ENCODE data around the gene KIAA0040. TPM values are rescaled to one million over a fixed set of nuclear protein-coding genes. Genes with fewer than 3 reads are reported as not detected.

KIAA0040 gene
- polyA plus RNA-seq, 1 donor from 2014 or later: not detected

DNA sequence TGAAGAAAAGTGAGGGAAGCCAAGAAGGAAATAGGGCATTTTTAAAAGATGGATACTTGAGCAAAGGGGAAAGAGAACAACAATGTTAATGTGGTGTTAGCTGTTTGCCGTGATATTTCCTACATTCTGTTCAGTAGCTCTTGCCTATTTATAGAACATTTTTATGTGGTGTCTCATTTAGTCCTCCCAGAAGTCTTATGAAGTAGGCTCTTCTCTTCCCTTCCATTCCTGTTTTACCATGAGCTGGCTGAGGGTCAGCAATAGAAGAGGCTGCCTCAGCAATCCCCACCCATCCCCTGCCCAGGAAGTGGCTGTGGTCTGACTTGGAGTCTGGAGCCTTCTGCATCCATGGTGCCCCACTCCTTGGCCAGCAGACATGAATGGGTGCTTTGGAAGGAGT is 60.1 kb downstream of the KIAA0040 start:
- TF ChIP-seq RAD21 (conservative IDR thresholded peaks at IDR 0.05) (no peak), SMC3 (conservative IDR thresholded peaks at IDR 0.05; ENCODE audit: poor library complexity) (no peak), EP300 (conservative IDR thresholded peaks at IDR 0.05; ENCODE audit: poor library complexity, severe bottlenecking) (no peak), REST (IDR thresholded peaks at IDR 0.05; ENCODE audit: borderline replicate concordance) (no peak)
- Histone ChIP-seq H3K27ac (ENCODE audit: low read length) (no peak overlapping the region), H3K36me3 (ENCODE audit: insufficient read depth, low read length) (no peaks in the 10 kb centered on the region), H3K4me3 (ENCODE audit: low read length) (no peak overlapping the region), H3K9me3 (ENCODE audit: low read length) (no peaks in the 10 kb centered on the region), H3F3A (ENCODE audit: insufficient read depth, low read length, poor library complexity, severe bottlenecking) (no peaks in the 10 kb centered on the region), H3K4me2 (ENCODE audit: low read length) (no peak overlapping the region), H3K27me3 (ENCODE audit: insufficient read depth, low read depth, low read length) (peaks cover 4% of the 10 kb centered on the region), H3K9me2 (ENCODE audit: insufficient read depth, low read length) (no peaks in the 10 kb centered on the region), H3K79me2 (replicated peaks; ENCODE audit: insufficient read depth, low read length) (no peaks in the 10 kb centered on the region), H3K9ac (ENCODE audit: low read length) (no peak overlapping the region), H4K20me1 (ENCODE audit: insufficient read depth) (no peaks in the 10 kb centered on the region), H2AFZ (ENCODE audit: low read depth, low read length) (no peak overlapping the region)

- Histone ChIP-seq H3K9ac (ENCODE audit: low read length) (no peak overlapping the region), H4K20me1 (ENCODE audit: insufficient read depth) (no peaks in the 10 kb centered on the region), H3K4me2 (ENCODE audit: low read length) (no peak overlapping the region), H3K27ac (ENCODE audit: low read length) (no peak overlapping the region), H3K79me2 (replicated peaks; ENCODE audit: insufficient read depth, low read length) (no peaks in the 10 kb centered on the region), H2AFZ (ENCODE audit: low read depth, low read length) (no peak overlapping the region), H3K27me3 (ENCODE audit: insufficient read depth, low read depth, low read length) (peaks cover 5% of the 10 kb centered on the region), H3K4me3 (ENCODE audit: low read length) (no peak overlapping the region), H3K9me3 (ENCODE audit: low read length) (no peaks in the 10 kb centered on the region), H3K9me2 (ENCODE audit: insufficient read depth, low read length) (no peaks in the 10 kb centered on the region), H3K36me3 (ENCODE audit: insufficient read depth, low read length) (no peaks in the 10 kb centered on the region), H3F3A (ENCODE audit: insufficient read depth, low read length, poor library complexity, severe bottlenecking) (no peaks in the 10 kb centered on the region)
- TF ChIP-seq RAD21 (conservative IDR thresholded peaks at IDR 0.05): no peak
- TF ChIP-seq EZH2 (IDR thresholded peaks at IDR 0.05; ENCODE audit: borderline replicate concordance, insufficient read depth, low read length, poor library complexity, severe bottlenecking): no peak
- TF ChIP-seq SMC3 (conservative IDR thresholded peaks at IDR 0.05; ENCODE audit: poor library complexity): no peak
- no peak for TF ChIP-seq MXI1 (conservative IDR thresholded peaks at IDR 0.05; ENCODE audit: poor library complexity, severe bottlenecking)
- no peak for TF ChIP-seq EP300 (conservative IDR thresholded peaks at IDR 0.05; ENCODE audit: poor library complexity, severe bottlenecking)
- no peak for TF ChIP-seq POLR2AphosphoS5 (IDR thresholded peaks at IDR 0.05)
- no peak for TF ChIP-seq CTCF (IDR thresholded peaks at IDR 0.05; ENCODE audit: poor library complexity, severe bottlenecking)
- no peak for TF ChIP-seq TAF1 (IDR thresholded peaks at IDR 0.05; ENCODE audit: low read depth)
- no peak for TF ChIP-seq REST (IDR thresholded peaks at IDR 0.05; ENCODE audit: borderline replicate concordance)
Observed at GRCh38 chr1:175131095-175131494, 61.5 kb downstream of the KIAA0040 start.
